Heart left ventricle (tissue), 16 donors: ENCODE measurements around the gene IL1RL2. TPM values are rescaled to one million over a fixed set of nuclear protein-coding genes. Genes with fewer than 3 reads are reported as not detected.
A peak's percentile ranks its signal among the peaks of the same experiment; 100 is the strongest.

Source experiments
- ATAC-seq, 4 donors: fragments of 200-7000 bp; cut with Tn5 transposase; one replicate each; pipeline ENCODE4 v1.9.1; 2020 to 2022; ENCODE audit warnings: moderate library complexity in 4 of 4, mild to moderate bottlenecking in 3 of 4, moderate number of reproducible peaks in 1 of 4
- DNase-seq, 5 donors: peaks; one replicate each; pipeline ENCODE4 v3.0.0-alpha.2; 2020
- H3K27ac ChIP-seq, 12 donors: fragments of 200-600 bp; sonication (generic) in 4 of 12; one replicate each; pipeline versions ENCODE4 v1.5.0 to v1.8.0; 2016 to 2022; ENCODE audit warnings: mild to moderate bottlenecking in 2 of 12
- H3K27me3 ChIP-seq, 9 donors: fragments of 200-600 bp; sonication (generic) in 2 of 9; one replicate each; pipeline versions ENCODE4 v1.5.1 to v1.8.0; 2016 to 2022; ENCODE audit warnings: mild to moderate bottlenecking in 3 of 9
- H3K36me3 ChIP-seq, 9 donors: fragments of 200-600 bp; sonication (generic) in 2 of 9; one replicate each; pipeline versions ENCODE4 v1.5.0 to v1.8.0; 2018 to 2022; ENCODE audit warnings: mild to moderate bottlenecking in 2 of 9
- H3K4me1 ChIP-seq, 12 donors: fragments of 200-600 bp; sonication (generic) in 4 of 12; one replicate each; pipeline versions ENCODE4 v1.5.0 to v1.8.0; 2016 to 2022; ENCODE audit warnings: mild to moderate bottlenecking in 3 of 12
- H3K4me3 ChIP-seq, 12 donors: fragments of 200-600 bp; sonication (generic) in 4 of 12; one replicate each; pipeline versions ENCODE4 v1.5.0 to v1.8.0; 2017 to 2022; ENCODE audit warnings: mild to moderate bottlenecking in 9 of 12, moderate library complexity in 4 of 12
- H3K9me3 ChIP-seq, 12 donors: fragments of 200-600 bp; sonication (generic) in 4 of 12; one replicate each; pipeline versions ENCODE4 v1.5.0 to v1.8.0; 2016 to 2022; ENCODE audit warnings: mild to moderate bottlenecking in 1 of 12
- CTCF ChIP-seq, 12 donors: fragments of 200-600 bp; sonication (generic) in 4 of 12; IDR thresholded peaks; one replicate each; pipeline versions ENCODE4 v1.5.0 to v1.8.0; 2018 to 2022; ENCODE audit warnings: antibody characterized with exemption in 12 of 12, mild to moderate bottlenecking in 5 of 12
- POLR2A ChIP-seq, 2 donors: fragments of 450-650 bp; IDR thresholded peaks; one replicate each; pipeline ENCODE4 v1.6.1; 2017; ENCODE audit warnings: antibody characterized with exemption in 2 of 2, mild to moderate bottlenecking in 2 of 2, moderate library complexity in 2 of 2
- WGBS, 4 donors: extraction: QIAGEN DNeasy Blood & Tissue Kit in 2 of 4; methylation state at CpG; one replicate each; pipeline versions ENCODE4 v1.1.5 to v1.1.7; 2013 to 2018; 5-methylcytosine and 5-hydroxymethylcytosine counted together
- intact Hi-C, 10 donors: fragments of 100-400 bp; cut with DNase I; formaldehyde crosslinking; loops; one replicate each; pipeline versions ENCODE4 v1.11.1 to v1.14.2; 2022
- polyA plus RNA-seq, 2 donors: library from polyadenylated mRNA; stranded (reverse); fragments of 200-250 nt; gene quantifications; one replicate each; pipeline ENCODE4 v1.2.3, GENCODE V29; 2013
- total RNA-seq, 9 donors: library from RNA; depleted of rRNA in 2 of 9; stranded (reverse); fragments of >200 nt in 2 of 9; fragmentation: NEBNext Ultra II Directional in 3 of 9; extraction: Animal tissue kit (Norgen Biotek cat#: 25700) in 3 of 9; gene quantifications; one replicate each; pipeline versions ENCODE4 v1.1.0 to v1.2.4, GENCODE V29; 2016 to 2023
- donor health status: ischemic (EF 13 %, LVEDD 7.1; RV severe dilation, severe dysfunction).
- donor health status: healthy with polysubstance abuse.
- donor health status: DM: no; HTN: yes; CAD: no.
- donor health status: DM: no; HTN: no; CAD: no.
- donor health status: ischemic (EF 25% LVEDD 6.9; RV normal size, moderate dysfunction).
- donor health status: ischemic (EF 25% LVEDD 5.7; RV mildly dilated, moderate dysfunction).
- donor health status: healthy.
- donor health status: DM: yes; HTN: yes; CAD: no.
- donor health status: ischemic (EF 35%, LVEDD 5.7; RV mildly dilated, moderate dysfunction).
- donor health status: nonischemic (EF 11% LVEDD 7.7; RV severe dilation, severe dysfunction).
- donor health status: DM: yes; HTN: yes; CAD: no.
- donor health status: PGD.
- donor health status: ischemic (EF 29% LVEDD 5.4; RV normal size, mild dysfunction).
- donor health status: nonischemic (EF 23%, LVEDD 6.1; RV moderate dilation, normal function).

Gene IL1RL2
- total and polyA plus RNA-seq, 11 donors = 0.22 to 0.75 (median 0.43) TPM; not detected in 5

GRCh38 chr2:102158011-102158755 lies 28.6 kb upstream of the IL1RL2 start:
- no peak for ATAC-seq
- Histone ChIP-seq H3K27me3 (no peaks in the 10 kb centered on the region), H3K27ac (no peak overlapping the region), H3K9me3 (peaks cover 0 to 7% (median 0%) of the 10 kb centered on the region in 12 donors), H3K36me3 (peaks cover 0 to 70% (median 31%) of the 10 kb centered on the region in 9 donors), H3K4me1 (peaks cover 0 to 24% (median 4%) of the 10 kb centered on the region in 12 donors), H3K4me3 (no peak overlapping the region)
- TF ChIP-seq POLR2A (IDR thresholded peaks at IDR 0.05) (no peak), CTCF (IDR thresholded peaks at IDR 0.05) (no peak)
- intact Hi-C loops = no loop called here
- DNase-seq = no peak

- TF ChIP-seq POLR2A (IDR thresholded peaks at IDR 0.05) (no peak), CTCF (IDR thresholded peaks at IDR 0.05) (no peak)
- no peak overlapping the region for H3K4me3 ChIP-seq
- no peak for ATAC-seq
- H3K36me3 ChIP-seq = peaks cover 0 to 61% (median 27%) of the 10 kb centered on the region in 9 donors
- peaks cover 0 to 24% (median 4%) of the 10 kb centered on the region in 12 donors for H3K4me1 ChIP-seq
- H3K27ac ChIP-seq = no peak overlapping the region
- DNase-seq = no peak
- peaks cover 0 to 7% (median 0%) of the 10 kb centered on the region in 12 donors for H3K9me3 ChIP-seq
- WGBS, 4 donors = 44 to 63% (median 55%) methylated on average over 1 of the region's 1 CpG
- H3K27me3 ChIP-seq = no peaks in the 10 kb centered on the region
- intact Hi-C loops = no loop called here
Observed at GRCh38 chr2:102159295-102159694, 27.5 kb upstream of the IL1RL2 start.

GRCh38 chr2:102166189-102166845 lies 20.5 kb upstream of the IL1RL2 start:
- TF ChIP-seq CTCF (IDR thresholded peaks at IDR 0.05) (peak; percentile 36 to 79 (median 66)), POLR2A (IDR thresholded peaks at IDR 0.05) (no peak)
- H3K36me3 ChIP-seq = peaks cover 0 to 49% (median 44%) of the 10 kb centered on the region in 9 donors

More at GRCh38 chr2:102166189-102166845, 20.5 kb upstream of the IL1RL2 start:
- ATAC-seq (peak; percentile 47 to 91 (median 81)), DNase-seq (no peak)
- Histone ChIP-seq H3K27ac (no peak overlapping the region), H3K4me1 (peaks cover 0 to 13% (median 4%) of the 10 kb centered on the region in 12 donors), H3K27me3 (no peaks in the 10 kb centered on the region), H3K9me3 (no peaks in the 10 kb centered on the region), H3K4me3 (no peak overlapping the region)
- intact Hi-C loops = loop anchor here (1.0 to 10.0 kb wide), 6 partner anchors 62 to 149 kb away; no protein-coding TSS in a partner anchor
- 38 to 42% (median 39%) methylated on average over 4 of the region's 4 CpGs for WGBS, 4 donors
